Erythroblast (primary cell): ENCODE measurements around the gene HBA2.
"Not testable (repeated sequence)": the region's sequence is repeated elsewhere in the genome, so short reads cannot be mapped to it uniquely, and the experiment has no call there.

ENCODE experiments used
- DNase-seq, 2 experiments: peaks; one replicate each; lab custom pipeline; 2025; lab: John Stamatoyannopoulos, UW
- GATA1 ChIP-seq: IDR thresholded peaks from 2 replicates; pipeline ENCODE4 v1.6.1; 2011; ENCODE audit warnings: low read depth, mild to moderate bottlenecking, control low read depth, low read length, moderate library complexity
- POLR2A ChIP-seq: IDR thresholded peaks from 2 replicates; pipeline ENCODE4 v1.6.1; 2011; ENCODE audit warnings: mild to moderate bottlenecking, low read length

HBA2 gene

GRCh38 chr16:172374-172941 lies at the start of gene HBA2:
Gene HBA2 (plus strand): TSS chr16:172876. CDS start chr16:172913, 37 bp downstream.
- DNase-seq = not testable (repeated sequence)

GRCh38 chr16:123558-124350 lies 48.9 kb upstream of the HBA2 start:
- not testable (repeated sequence) for DNase-seq

GRCh38 chr16:125011-125410 lies 47.7 kb upstream of the HBA2 start:
- no peak for DNase-seq
- no peak for TF ChIP-seq GATA1
- TF ChIP-seq POLR2A = no peak

- TF ChIP-seq GATA1 (no peak), POLR2A (no peak)
- DNase-seq = no peak
Observed at GRCh38 chr16:129075-129474, 43.6 kb upstream of the HBA2 start.

- no peak for DNase-seq
Observed at GRCh38 chr16:130533-131173, 42.0 kb upstream of the HBA2 start.

GRCh38 chr16:132120-132519 lies 40.6 kb upstream of the HBA2 start:
- DNase-seq = no peak
- TF ChIP-seq GATA1 (no peak), POLR2A (no peak)

More at GRCh38 chr16:130533-131173, 42.0 kb upstream of the HBA2 start:
- TF ChIP-seq POLR2A (no peak), GATA1 (no peak)

- TF ChIP-seq GATA1 (no peak), POLR2A (no peak)
- peak; percentile 51 to 78 for DNase-seq
Observed at GRCh38 chr16:133716-134115, 39.0 kb upstream of the HBA2 start.

- DNase-seq = peak; percentile 65 to 66
- TF ChIP-seq GATA1 = no peak
- TF ChIP-seq POLR2A = no peak
Observed at GRCh38 chr16:138049-138417, 34.6 kb upstream of the HBA2 start.

GRCh38 chr16:140175-140857 lies 32.4 kb upstream of the HBA2 start:
- TF ChIP-seq GATA1 (no peak), POLR2A (no peak)
- DNase-seq = no peak

- TF ChIP-seq GATA1 = no peak
- no peak for TF ChIP-seq POLR2A
- DNase-seq = peak; percentile 52 to 65
Observed at GRCh38 chr16:142405-142967, 30.2 kb upstream of the HBA2 start.

- TF ChIP-seq POLR2A = peak; percentile 58
- TF ChIP-seq GATA1 = peak; percentile 54
- peak; percentile 93 to 97 for DNase-seq
Observed at GRCh38 chr16:143047-143446, 29.6 kb upstream of the HBA2 start.

GRCh38 chr16:143456-143855 lies 29.2 kb upstream of the HBA2 start:
- no peak for TF ChIP-seq GATA1
- peak; percentile 37 for TF ChIP-seq POLR2A

GRCh38 chr16:144797-145252 lies 27.9 kb upstream of the HBA2 start:
- TF ChIP-seq POLR2A (no peak), GATA1 (no peak)
- DNase-seq = peak in 1 of 2 experiments; percentile 52

More at GRCh38 chr16:143456-143855, 29.2 kb upstream of the HBA2 start:
- DNase-seq = no peak

- TF ChIP-seq GATA1 (no peak), POLR2A (no peak)
- DNase-seq = no peak
Observed at GRCh38 chr16:146646-147045, 26.0 kb upstream of the HBA2 start.
